Neural progenitor cell (in vitro differentiated cells): ENCODE measurements around the gene CABP5.

Experiments
- EZH2phosphoT487 ChIP-seq: fragments of 200-600 bp; sonication (generic); IDR thresholded peaks from 2 replicates; pipeline ENCODE4 v1.6.1; 2017; ENCODE audit warnings: antibody characterized with exemption
- TF ChIP-seq, protein P1 (sequence below): fragments of 200-600 bp; sonication (generic); IDR thresholded peaks from 2 replicates; pipeline ENCODE4 v1.5.1; 2017; ENCODE audit warnings: antibody characterized with exemption, mild to moderate bottlenecking

DNA sequence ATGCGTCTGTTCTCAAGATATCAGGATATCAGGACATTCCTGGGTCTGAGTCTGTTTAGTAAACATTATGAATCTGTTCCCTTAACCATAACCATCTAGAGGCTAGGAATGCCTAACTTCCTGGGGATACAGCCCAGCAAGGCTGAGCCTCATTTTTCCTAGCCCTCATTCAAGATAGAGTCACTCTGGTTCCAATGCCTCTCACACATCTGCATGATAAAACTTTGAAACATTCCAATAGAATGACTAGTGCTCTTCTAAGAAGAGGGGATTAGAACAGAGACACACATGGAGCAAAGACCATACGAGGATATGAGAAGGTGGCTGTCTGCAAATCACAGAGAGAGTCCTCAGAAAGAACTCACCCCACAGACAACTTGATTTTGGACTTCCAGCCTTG, 20.6 kb upstream of the CABP5 start:
- TF ChIP-seq, protein P1, sequence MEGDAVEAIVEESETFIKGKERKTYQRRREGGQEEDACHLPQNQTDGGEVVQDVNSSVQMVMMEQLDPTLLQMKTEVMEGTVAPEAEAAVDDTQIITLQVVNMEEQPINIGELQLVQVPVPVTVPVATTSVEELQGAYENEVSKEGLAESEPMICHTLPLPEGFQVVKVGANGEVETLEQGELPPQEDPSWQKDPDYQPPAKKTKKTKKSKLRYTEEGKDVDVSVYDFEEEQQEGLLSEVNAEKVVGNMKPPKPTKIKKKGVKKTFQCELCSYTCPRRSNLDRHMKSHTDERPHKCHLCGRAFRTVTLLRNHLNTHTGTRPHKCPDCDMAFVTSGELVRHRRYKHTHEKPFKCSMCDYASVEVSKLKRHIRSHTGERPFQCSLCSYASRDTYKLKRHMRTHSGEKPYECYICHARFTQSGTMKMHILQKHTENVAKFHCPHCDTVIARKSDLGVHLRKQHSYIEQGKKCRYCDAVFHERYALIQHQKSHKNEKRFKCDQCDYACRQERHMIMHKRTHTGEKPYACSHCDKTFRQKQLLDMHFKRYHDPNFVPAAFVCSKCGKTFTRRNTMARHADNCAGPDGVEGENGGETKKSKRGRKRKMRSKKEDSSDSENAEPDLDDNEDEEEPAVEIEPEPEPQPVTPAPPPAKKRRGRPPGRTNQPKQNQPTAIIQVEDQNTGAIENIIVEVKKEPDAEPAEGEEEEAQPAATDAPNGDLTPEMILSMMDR: no peak
- TF ChIP-seq EZH2phosphoT487: no peak
